GM23338 (cell line): ENCODE data around the gene TUBD1.

Experiments
- CTCF ChIP-seq, 2 experiments: fragments of 200-600 bp in 1 of 2; sonication (generic) in 1 of 2; conservative IDR thresholded peaks; 2 replicates each; pipeline versions ENCODE4 v1.5.1 to v1.6.1; 2016 to 2017; ENCODE audit warnings: antibody characterized with exemption in 2 of 2, low read depth in 2 of 2, mild to moderate bottlenecking in 2 of 2, moderate library complexity in 1 of 2
- EZH2 ChIP-seq: fragments of 200-600 bp; sonication (generic); IDR thresholded peaks from one replicate; pipeline ENCODE4 v1.8.0; 2017; ENCODE audit warnings: antibody characterized with exemption, mild to moderate bottlenecking, low read depth; ENCODE audit not compliant: unreplicated experiment
- EZH2phosphoT487 ChIP-seq: fragments of 200-600 bp; sonication (generic); IDR thresholded peaks from one replicate; pipeline ENCODE4 v1.8.1; 2018; ENCODE audit warnings: antibody characterized with exemption; ENCODE audit not compliant: unreplicated experiment
- JUNB ChIP-seq: IDR thresholded peaks from one replicate; pipeline ENCODE4 v1.6.1; 2016; ENCODE audit warnings: antibody characterized with exemption; ENCODE audit not compliant: unreplicated experiment
- STAT1 ChIP-seq: IDR thresholded peaks from one replicate; pipeline ENCODE4 v1.6.1; 2016; ENCODE audit warnings: antibody characterized with exemption; ENCODE audit not compliant: unreplicated experiment
- TF ChIP-seq, protein P1 (sequence below): IDR thresholded peaks from one replicate; pipeline ENCODE4 v1.6.1; 2018; ENCODE audit warnings: antibody characterized with exemption; ENCODE audit not compliant: unreplicated experiment
- TF ChIP-seq, protein P2 (sequence below): IDR thresholded peaks from 2 replicates; pipeline ENCODE4 v1.6.1; 2016; ENCODE audit warnings: antibody characterized with exemption

GRCh38 chr17:59876107-59876506 lies 16.6 kb downstream of the TUBD1 start:
- TF ChIP-seq CTCF (conservative IDR thresholded peaks at IDR 0.05; ENCODE audit: low read depth in 2 of 2) (no peak), EZH2 (no peak), JUNB (no peak), STAT1 (no peak), EZH2phosphoT487 (no peak)
- TF ChIP-seq, protein P1, sequence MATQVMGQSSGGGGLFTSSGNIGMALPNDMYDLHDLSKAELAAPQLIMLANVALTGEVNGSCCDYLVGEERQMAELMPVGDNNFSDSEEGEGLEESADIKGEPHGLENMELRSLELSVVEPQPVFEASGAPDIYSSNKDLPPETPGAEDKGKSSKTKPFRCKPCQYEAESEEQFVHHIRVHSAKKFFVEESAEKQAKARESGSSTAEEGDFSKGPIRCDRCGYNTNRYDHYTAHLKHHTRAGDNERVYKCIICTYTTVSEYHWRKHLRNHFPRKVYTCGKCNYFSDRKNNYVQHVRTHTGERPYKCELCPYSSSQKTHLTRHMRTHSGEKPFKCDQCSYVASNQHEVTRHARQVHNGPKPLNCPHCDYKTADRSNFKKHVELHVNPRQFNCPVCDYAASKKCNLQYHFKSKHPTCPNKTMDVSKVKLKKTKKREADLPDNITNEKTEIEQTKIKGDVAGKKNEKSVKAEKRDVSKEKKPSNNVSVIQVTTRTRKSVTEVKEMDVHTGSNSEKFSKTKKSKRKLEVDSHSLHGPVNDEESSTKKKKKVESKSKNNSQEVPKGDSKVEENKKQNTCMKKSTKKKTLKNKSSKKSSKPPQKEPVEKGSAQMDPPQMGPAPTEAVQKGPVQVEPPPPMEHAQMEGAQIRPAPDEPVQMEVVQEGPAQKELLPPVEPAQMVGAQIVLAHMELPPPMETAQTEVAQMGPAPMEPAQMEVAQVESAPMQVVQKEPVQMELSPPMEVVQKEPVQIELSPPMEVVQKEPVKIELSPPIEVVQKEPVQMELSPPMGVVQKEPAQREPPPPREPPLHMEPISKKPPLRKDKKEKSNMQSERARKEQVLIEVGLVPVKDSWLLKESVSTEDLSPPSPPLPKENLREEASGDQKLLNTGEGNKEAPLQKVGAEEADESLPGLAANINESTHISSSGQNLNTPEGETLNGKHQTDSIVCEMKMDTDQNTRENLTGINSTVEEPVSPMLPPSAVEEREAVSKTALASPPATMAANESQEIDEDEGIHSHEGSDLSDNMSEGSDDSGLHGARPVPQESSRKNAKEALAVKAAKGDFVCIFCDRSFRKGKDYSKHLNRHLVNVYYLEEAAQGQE: no peak
- TF ChIP-seq, protein P2, sequence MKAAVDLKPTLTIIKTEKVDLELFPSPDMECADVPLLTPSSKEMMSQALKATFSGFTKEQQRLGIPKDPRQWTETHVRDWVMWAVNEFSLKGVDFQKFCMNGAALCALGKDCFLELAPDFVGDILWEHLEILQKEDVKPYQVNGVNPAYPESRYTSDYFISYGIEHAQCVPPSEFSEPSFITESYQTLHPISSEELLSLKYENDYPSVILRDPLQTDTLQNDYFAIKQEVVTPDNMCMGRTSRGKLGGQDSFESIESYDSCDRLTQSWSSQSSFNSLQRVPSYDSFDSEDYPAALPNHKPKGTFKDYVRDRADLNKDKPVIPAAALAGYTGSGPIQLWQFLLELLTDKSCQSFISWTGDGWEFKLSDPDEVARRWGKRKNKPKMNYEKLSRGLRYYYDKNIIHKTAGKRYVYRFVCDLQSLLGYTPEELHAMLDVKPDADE: no peak
